K562 (cell line): Measurements from ENCODE around the gene POLR3A. TPM values are rescaled to one million over a fixed set of nuclear protein-coding genes. Genes with fewer than 3 reads are reported as not detected.

Source experiments
- BCL6 ChIP-seq: fragments of 250-450 bp; sonication (Bioruptor Pico); IDR thresholded peaks from 2 replicates; pipeline ENCODE4 v1.4.0; 2020
- CHD4 ChIP-seq: fragments of 200-600 bp; sonication (generic); IDR thresholded peaks from 3 replicates; pipeline ENCODE4 v1.6.1; 2012; ENCODE audit warnings: low read depth, mild to moderate bottlenecking, mixed read lengths, low read length, inconsistent platforms; ENCODE audit not compliant: insufficient read depth, insufficient replicate concordance, poor library complexity, severe bottlenecking
- DDX20 ChIP-seq: fragments of 450-650 bp; IDR thresholded peaks from 2 replicates; pipeline ENCODE4 v1.6.1; 2016; ENCODE audit warnings: missing genetic modification characterization, low read depth, mild to moderate bottlenecking, missing compliant biosample characterization, moderate library complexity
- DMBX1 ChIP-seq: fragments of 250-450 bp; sonication (Bioruptor Pico); IDR thresholded peaks from 2 replicates; pipeline ENCODE4 v1.8.0; 2022; ENCODE audit warnings: inconsistent platforms, mild to moderate bottlenecking, moderate library complexity, borderline replicate concordance
- E2F3 ChIP-seq: fragments of 250-450 bp; sonication (Bioruptor Pico); IDR thresholded peaks from 2 replicates; pipeline ENCODE4 v1.4.0; 2020; ENCODE audit warnings: mild to moderate bottlenecking
- ELF1 ChIP-seq: fragments of 200-800 bp; sonication (Bioruptor generic); IDR thresholded peaks from 2 replicates; pipeline ENCODE4 v1.6.1; 2016; ENCODE audit warnings: missing genetic modification characterization, missing compliant biosample characterization
- GTF3C2 ChIP-seq: IDR thresholded peaks from 3 replicates; pipeline ENCODE4 v1.6.1; 2011; ENCODE audit warnings: borderline replicate concordance, mild to moderate bottlenecking, moderate library complexity; ENCODE audit not compliant: insufficient read length; ENCODE audit errors: extremely low read depth
- HCFC1 ChIP-seq: IDR thresholded peaks from 2 replicates; pipeline ENCODE4 v1.6.1; 2012; ENCODE audit warnings: low read depth, low read length, improper control_type of control experiment
- NBN ChIP-seq: fragments of 450-650 bp; IDR thresholded peaks from 2 replicates; pipeline ENCODE4 v1.6.1; 2016; ENCODE audit warnings: low read depth, mild to moderate bottlenecking
- NCOA1 ChIP-seq: fragments of 450-650 bp; IDR thresholded peaks from 2 replicates; pipeline ENCODE4 v1.6.1; 2016; ENCODE audit warnings: low read depth
- NFE2 ChIP-seq: IDR thresholded peaks from 2 replicates; pipeline ENCODE4 v1.6.1; 2014; ENCODE audit warnings: antibody characterized with exemption, low read depth
- POLR2A ChIP-seq: fragments of 450-650 bp; conservative IDR thresholded peaks from 2 replicates; pipeline ENCODE4 v1.6.1; 2016
- PTTG1 ChIP-seq: fragments of 450-650 bp; IDR thresholded peaks from 2 replicates; pipeline ENCODE4 v1.6.1; 2016; ENCODE audit warnings: low read depth, mild to moderate bottlenecking, missing genetic modification characterization, missing compliant biosample characterization
- RFX5 ChIP-seq: IDR thresholded peaks from 2 replicates; pipeline ENCODE4 v1.6.1; 2011; ENCODE audit warnings: low read depth, mild to moderate bottlenecking, improper control_type of control experiment, low read length
- SIN3A ChIP-seq, 2 experiments: fragments of 150-350 bp in 1 of 2; IDR thresholded peaks; 2 replicates each; pipeline ENCODE4 v1.6.1; 2011 to 2016; ENCODE audit warnings: borderline replicate concordance in 2 of 2, low read depth in 2 of 2, low read length in 2 of 2, mild to moderate bottlenecking in 2 of 2, moderate library complexity in 2 of 2; ENCODE audit not compliant: control insufficient read depth in 1 of 2
- ZBTB33 ChIP-seq: sonication (generic); formaldehyde crosslinking; IDR thresholded peaks from 2 replicates; pipeline ENCODE4 v1.8.1; 2023; ENCODE audit warnings: mild to moderate bottlenecking, missing genetic modification reagents
- ZNF134 ChIP-seq: fragments of 250-450 bp; sonication (Bioruptor Pico); conservative IDR thresholded peaks from 2 replicates; pipeline ENCODE4 v1.4.0; 2020
- ZNF175 ChIP-seq: fragments of 200-800 bp; sonication (Bioruptor generic); IDR thresholded peaks from 2 replicates; pipeline ENCODE4 v1.6.1; 2016; ENCODE audit warnings: low read depth, mild to moderate bottlenecking, missing genetic modification characterization, missing compliant biosample characterization
- ZNF212 ChIP-seq: fragments of 450-650 bp; formaldehyde crosslinking; IDR thresholded peaks from 2 replicates; pipeline ENCODE4 v1.4.0; 2020; ENCODE audit warnings: mild to moderate bottlenecking
- ZNF408 ChIP-seq: fragments of 250-450 bp; sonication (Bioruptor Pico); IDR thresholded peaks from 2 replicates; pipeline ENCODE4 v1.4.0; 2020; ENCODE audit warnings: low read depth, mild to moderate bottlenecking, moderate library complexity
- ZNF431 ChIP-seq: sonication (generic); formaldehyde crosslinking; IDR thresholded peaks from 2 replicates; pipeline ENCODE4 v1.8.0; 2022; ENCODE audit warnings: mild to moderate bottlenecking, missing genetic modification reagents
- ZNF444 ChIP-seq: fragments of 250-450 bp; sonication (Bioruptor Pico); IDR thresholded peaks from 2 replicates; pipeline ENCODE4 v1.4.0; 2020; ENCODE audit warnings: mild to moderate bottlenecking, moderate library complexity
- ZNF707 ChIP-seq: fragments of 250-450 bp; sonication (Bioruptor Pico); conservative IDR thresholded peaks from 2 replicates; pipeline ENCODE4 v1.8.0; 2022; ENCODE audit warnings: inconsistent platforms, mild to moderate bottlenecking, moderate library complexity
- ZNF77 ChIP-seq: fragments of 250-450 bp; sonication (Bioruptor Pico); IDR thresholded peaks from 2 replicates; pipeline ENCODE4 v1.5.0; 2020
- ZNF780A ChIP-seq: fragments of 250-450 bp; sonication (Bioruptor Pico); IDR thresholded peaks from 2 replicates; pipeline ENCODE4 v1.5.0; 2021; ENCODE audit warnings: mild to moderate bottlenecking
- polyA plus RNA-seq, 8 experiments: library from polyadenylated mRNA; depleted of rRNA in 4 of 8; stranded (reverse) in 5 of 8; unstranded in 3 of 8; fragments of >200 nt; fragmentation: Nextera tagmentation in 2 of 8; fragmentation: Illumina TruSeq in 1 of 8; extraction: Ambion mirVana in 2 of 8; extraction: Trizol in 1 of 8; gene quantifications; 2 replicates each; pipeline versions ENCODE4 v1.2.1 to v1.2.3, GENCODE V29; 2011 to 2014; ENCODE audit warnings: inconsistent platforms in 1 of 8, missing spikeins in 1 of 8
- total RNA-seq, 7 experiments: library from RNA; depleted of rRNA in 6 of 7; stranded (reverse); fragments of >200 nt in 6 of 7; fragmentation: Illumina TruSeq in 2 of 7; extraction: Trizol in 2 of 7; gene quantifications; 2 replicates each; pipeline versions ENCODE4 v1.2.1 to v1.2.3, GENCODE V29; 2011 to 2021; ENCODE audit warnings: low replicate concordance in 1 of 7

POLR3A gene
- total and polyA plus RNA-seq, 9 of the 15 experiments (the other 6 are each of a cell fraction or from before 2014, with no cell fraction given), result 14.9 to 37.0 (median 26.7) TPM

GRCh38 chr10:78033637-78034470, 4.5 kb upstream of the POLR3A start, which contains the start of gene RPS24 (continued):
- TF ChIP-seq GTF3C2 (no peak), POLR2A (peak; percentile 100), ZNF707 (CRISPR knock-in tag) (no peak), ZNF780A (CRISPR knock-in tag) (no peak), HCFC1 (peak; percentile 62), ZNF444 (CRISPR knock-in tag) (no peak), ZNF134 (CRISPR knock-in tag) (no peak), NBN (peak; percentile 63), DDX20 (tag) (no peak), SIN3A (IDR thresholded peaks at IDR 0.05; ENCODE audit: borderline replicate concordance in 2 of 2, control insufficient read depth in 1 of 2, low read depth in 2 of 2, low read length in 2 of 2) (peak in 1 of 2 experiments; percentile 91; a peak in 3 of 4 replicates), ELF1 (tag) (no peak; the same call in none of the 2 replicates), RFX5 (no peak; the same call in 1 of the 2 replicates), E2F3 (no peak), DMBX1 (CRISPR knock-in tag) (no peak), ZNF212 (no peak), ZNF408 (no peak), NFE2 (0 out of 2 replicates have a peak, but pooled peaks have one; percentile 6), ZNF175 (CRISPR knock-in tag) (no peak; the same call in 1 of the 2 replicates), CHD4 (no peak), ZNF431 (CRISPR knock-in tag) (no peak), ZBTB33 (CRISPR knock-in tag) (0 out of 2 replicates have a peak, but pooled peaks have one; percentile 10), NCOA1 (peak; percentile 27; the same call in 1 of the 2 replicates), PTTG1 (tag) (no peak), ZNF77 (CRISPR knock-in tag) (no peak), BCL6 (no peak)
